H54 (cell line): Measurements from ENCODE around the gene HAO2.

Source experiments
- DNase-seq: peaks from one replicate; pipeline ENCODE4 v3.0.0; 2011; ENCODE audit warnings: low spot score, mixed read lengths; ENCODE audit not compliant: insufficient read length
- FAIRE-seq: peaks from 3 replicates; lab custom pipeline; 2011; peaks lifted over from hg19 to GRCh38; lab: Jason Lieb, UNC
- POLR2A ChIP-seq: IDR thresholded peaks from 2 replicates; pipeline ENCODE4 v1.6.1; 2011; ENCODE audit warnings: low read depth, mild to moderate bottlenecking, low read length

The HAO2 gene

DNA sequence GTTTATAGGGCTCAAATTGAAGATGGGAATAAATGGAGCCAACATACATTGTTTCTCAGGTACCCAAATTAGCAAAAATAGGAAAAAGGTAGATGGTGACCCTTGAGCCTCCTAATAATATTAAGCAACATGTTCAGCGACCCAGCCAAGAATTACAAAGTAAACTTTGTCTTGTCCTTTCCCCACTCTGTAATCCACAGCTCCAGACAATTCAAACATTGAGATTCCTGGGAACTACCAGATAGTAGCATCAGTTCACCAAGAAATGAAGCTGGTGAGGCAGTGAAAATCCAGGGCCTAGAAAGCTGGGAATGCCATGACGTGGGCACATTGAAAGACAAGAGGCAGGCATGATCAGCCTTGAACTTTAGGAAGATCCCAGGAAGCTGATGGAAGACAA, 11.7 kb downstream of the HAO2 start:
- DNase-seq (no peak), FAIRE-seq (no peak)
- no peak for TF ChIP-seq POLR2A

DNA sequence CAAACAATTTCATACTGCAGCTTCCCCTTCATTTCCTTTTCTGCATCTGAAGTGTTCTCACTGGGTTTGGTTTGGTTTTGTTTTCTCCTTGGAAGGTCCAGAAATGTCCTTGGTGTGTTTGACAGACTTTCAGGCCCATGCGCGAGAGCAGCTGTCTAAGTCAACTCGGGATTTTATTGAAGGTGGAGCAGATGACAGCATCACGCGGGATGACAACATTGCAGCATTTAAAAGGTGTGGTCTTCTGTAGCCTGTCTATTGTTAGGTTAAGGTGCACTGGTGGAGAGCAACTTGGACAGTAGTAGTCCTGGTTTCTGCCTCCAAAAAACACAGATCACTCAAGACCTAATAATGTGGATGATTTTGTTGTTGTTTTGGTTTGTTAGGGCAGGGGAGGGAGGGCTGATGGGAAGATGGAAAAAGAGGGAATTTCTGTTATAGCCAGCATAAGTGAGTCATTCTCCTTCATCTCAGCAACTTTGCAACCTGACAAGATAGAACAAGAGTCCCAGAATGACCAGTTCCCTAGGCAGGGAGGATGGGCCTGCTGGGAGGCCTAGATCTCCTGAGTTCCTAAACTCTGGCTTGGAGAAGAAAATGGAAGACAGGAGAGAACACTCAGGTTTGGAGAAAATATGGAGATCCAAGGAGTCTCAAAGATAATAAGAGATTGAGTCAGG, 12.5 kb downstream of the HAO2 start:
- FAIRE-seq: no peak
- TF ChIP-seq POLR2A: no peak
- no peak for DNase-seq

DNA sequence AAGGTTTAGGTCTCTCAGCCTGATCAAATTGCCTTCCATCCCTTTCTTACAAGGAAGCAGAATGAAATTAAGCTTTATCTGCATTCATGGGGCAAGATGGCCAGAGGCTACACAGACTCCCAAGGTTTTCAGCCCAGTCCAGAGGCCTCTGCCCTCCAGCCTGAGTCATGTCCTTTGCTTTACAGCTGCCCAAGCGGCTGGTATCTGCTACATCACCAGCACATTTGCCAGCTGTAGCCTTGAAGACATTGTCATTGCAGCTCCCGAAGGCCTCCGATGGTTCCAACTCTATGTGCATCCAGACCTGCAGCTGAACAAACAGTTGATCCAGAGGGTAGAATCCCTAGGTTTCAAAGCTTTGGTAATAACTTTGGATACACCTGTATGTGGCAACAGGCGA, 16.0 kb downstream of the HAO2 start:
- no peak for FAIRE-seq
- TF ChIP-seq POLR2A: no peak
- DNase-seq: no peak

DNA sequence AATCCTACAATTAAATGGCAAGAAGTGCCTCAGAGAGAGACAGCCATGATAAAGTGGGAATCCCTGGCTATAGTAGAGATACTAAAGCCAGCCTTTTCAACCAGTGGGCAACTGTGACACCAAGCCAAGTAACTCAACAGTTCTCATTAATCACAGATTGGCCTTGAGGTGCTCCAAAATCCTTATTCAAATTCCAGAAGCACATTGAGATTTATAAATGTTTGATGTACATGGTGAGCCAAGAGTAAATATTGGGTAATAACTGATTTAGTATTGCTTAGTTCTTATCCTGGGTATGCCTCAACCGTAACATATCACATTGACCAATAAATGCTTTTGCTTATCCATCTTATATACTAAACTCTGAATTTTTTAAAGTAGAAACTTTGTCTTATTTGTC, 17.1 kb downstream of the HAO2 start:
- no peak for TF ChIP-seq POLR2A
- FAIRE-seq (no peak), DNase-seq (no peak)

DNA sequence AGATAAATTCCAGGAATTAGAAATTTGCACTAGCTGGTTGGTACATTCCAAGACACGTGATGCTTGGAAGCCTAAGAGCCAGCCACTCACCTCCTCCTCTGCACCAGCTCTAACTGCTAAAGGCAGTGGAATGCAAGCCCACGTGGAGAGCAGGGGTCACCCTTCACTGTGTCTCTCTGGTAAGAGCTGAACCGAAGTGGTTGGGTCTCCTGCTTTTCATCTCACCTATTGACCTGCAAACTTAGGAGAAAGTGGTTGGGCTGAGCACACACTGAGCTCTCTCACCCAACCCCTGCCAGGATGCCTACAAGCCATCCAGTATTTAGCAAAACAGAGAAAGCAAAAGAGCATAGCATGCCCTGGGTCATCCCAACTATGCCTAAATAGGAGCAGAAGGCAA, 19.3 kb downstream of the HAO2 start:
- no peak for TF ChIP-seq POLR2A
- no peak for DNase-seq
- no peak for FAIRE-seq

DNA sequence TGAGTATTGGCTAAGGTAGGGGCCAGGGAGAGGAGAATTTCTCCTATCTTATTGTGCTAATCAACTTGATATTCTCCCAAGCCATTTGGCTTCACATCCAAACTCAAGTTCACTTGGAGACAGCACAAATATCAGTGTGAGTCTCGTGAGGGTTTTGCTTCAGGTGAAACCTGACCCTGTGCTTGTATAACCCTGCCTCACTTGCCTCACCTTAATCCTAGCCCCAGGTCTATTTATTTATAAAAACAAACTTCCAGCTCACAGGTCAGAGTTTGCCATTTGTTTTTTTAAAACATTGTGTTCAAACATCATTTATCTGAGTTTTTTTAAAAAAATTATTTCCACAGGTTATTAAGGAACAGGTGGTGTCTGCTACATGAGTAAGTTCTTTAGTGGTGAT, 19.9 kb downstream of the HAO2 start:
- no peak for TF ChIP-seq POLR2A
- FAIRE-seq: no peak
- DNase-seq: no peak

DNA sequence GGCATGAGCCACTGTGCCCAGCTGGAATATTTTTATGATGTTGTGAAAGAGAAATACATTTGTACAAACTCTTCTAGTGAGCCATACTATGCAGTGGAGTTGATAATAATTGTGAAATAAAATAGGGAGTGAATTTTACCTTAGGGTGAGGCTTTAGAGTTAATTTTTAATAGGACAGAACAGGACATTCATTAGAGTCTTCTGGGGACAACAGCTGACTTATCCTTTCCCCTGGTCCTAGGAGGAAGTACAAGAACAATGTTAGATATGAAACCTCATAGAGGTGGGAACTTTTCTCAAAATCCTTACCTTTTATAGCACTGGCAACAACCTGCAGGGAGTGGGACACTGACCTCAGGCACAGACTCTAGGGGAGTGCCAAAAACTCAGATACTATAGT, 21.9 kb downstream of the HAO2 start:
- FAIRE-seq (no peak), DNase-seq (no peak)
- no peak for TF ChIP-seq POLR2A

DNA sequence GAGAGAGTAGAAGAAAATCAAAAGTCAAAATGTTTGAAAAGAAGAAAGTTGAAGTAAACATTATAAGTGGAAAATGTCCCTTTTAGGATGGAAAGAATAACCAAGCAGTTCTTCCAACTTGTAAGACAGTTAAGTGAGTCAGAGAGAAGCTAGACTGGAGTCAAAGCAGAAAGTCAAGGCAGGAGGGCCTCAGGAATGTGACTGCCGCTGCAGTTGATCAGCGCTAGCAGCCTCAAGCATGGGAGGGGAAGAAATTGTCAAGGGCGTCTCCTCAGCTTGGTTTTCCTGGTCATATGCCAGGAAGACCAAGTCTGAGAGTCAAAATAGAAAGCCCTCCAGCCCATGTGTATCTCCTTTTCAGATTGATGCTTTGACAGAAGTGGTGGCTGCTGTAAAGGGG, 23.2 kb downstream of the HAO2 start:
- no peak for DNase-seq
- FAIRE-seq: no peak
- TF ChIP-seq POLR2A: no peak

DNA sequence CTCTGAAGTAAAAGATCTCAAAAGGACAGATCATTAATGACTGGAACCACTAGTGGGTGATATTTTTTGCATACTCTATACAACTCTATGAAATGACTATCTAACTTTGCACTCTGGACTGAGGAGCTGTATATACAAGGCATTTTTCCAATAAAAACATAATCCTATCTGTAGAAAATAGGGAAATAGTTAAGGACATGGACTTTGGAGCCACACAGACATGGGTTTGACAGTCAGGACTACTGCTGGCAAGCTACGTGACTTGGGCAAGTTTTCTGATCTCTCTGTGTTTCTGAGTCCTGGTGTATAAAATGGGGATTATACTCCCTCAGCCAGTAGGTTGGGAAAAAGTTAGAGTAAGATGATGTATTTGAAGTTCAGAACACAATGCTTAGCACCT, 25.5 kb downstream of the HAO2 start:
- no peak for FAIRE-seq
- no peak for DNase-seq

DNA sequence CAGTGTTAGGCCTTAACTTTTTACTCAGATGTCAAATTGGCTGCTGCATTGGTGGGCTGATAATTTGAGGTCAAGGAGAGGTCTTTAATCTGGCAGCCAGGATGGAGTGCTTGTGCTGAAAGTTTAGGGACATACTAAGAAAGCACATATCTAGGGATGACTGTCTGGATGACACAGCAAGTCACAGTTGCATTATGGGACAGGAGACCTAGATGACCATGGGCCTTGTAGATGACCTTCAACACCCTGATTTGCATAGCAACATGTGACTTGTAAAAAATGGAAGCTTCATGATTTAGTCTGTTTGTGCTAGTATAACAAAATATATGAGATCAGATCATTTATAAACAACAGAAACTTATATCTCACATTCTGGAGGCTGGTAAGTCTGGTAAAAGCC, 28.4 kb downstream of the HAO2 start:
- FAIRE-seq: no peak
- no peak for DNase-seq
- no peak for TF ChIP-seq POLR2A

More for the DNA sequence above, 25.5 kb downstream of the HAO2 start:
- TF ChIP-seq POLR2A: no peak

DNA sequence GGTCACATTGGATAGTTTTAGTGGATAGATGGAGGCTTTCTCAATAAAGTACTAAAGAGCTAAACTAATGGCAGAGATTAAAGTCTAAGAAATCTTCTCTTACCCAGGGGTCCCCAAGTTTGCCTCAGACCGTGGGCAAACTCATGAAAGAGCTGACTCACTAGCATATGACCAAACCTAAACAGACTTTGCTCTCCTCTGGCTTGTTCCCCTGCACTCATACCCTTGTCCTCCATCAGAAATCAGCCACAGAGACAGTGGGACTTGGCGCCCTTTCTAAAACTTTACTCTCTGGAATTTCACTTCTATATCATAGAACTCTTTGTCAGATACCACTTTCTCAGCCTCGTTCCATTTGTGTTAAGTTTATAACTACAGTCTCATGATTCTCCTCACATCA, 29.4 kb downstream of the HAO2 start:
- no peak for TF ChIP-seq POLR2A
- no peak for DNase-seq
- no peak for FAIRE-seq

DNA sequence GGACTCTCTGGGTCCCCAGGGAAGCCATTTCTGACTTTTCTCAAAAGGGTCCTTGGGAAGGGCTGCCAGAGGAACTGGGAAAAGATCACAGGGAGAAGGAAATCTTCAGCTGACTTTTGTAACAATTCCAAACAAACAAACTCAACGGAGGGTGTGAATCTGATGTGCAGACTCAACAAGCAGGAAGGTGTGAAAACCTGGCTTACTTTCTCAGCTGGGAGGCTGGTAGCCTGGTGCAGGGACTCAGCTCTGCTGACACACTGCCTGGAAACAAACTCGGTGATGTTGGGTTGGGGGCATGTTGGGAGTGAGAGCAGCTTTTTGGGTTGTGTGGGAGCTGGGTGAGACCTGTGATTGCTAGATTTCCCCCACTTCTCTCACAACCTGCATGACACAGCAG, 36.2 kb downstream of the HAO2 start:
- no peak for DNase-seq
- FAIRE-seq: no peak
- no peak for TF ChIP-seq POLR2A

DNA sequence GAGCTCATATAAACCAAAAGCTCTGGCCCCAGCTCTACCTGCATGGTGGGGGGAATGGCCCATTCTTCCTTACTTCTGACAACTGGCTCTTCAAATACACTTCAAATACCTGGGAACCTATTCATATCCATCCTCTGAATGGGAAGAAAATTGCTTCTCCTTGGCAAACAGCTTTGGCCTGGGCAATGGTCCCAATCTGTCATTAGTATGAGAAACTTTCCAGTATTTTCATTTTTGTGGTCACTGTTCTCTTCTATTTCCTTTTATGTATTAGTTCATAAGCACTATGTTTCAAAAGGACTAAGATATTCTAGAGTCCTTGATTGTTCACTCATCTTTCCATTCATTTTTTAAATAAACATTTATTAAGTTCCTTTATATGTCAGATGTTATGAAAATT, 41.1 kb downstream of the HAO2 start:
- TF ChIP-seq POLR2A: no peak
- DNase-seq: no peak
- no peak for FAIRE-seq

DNA sequence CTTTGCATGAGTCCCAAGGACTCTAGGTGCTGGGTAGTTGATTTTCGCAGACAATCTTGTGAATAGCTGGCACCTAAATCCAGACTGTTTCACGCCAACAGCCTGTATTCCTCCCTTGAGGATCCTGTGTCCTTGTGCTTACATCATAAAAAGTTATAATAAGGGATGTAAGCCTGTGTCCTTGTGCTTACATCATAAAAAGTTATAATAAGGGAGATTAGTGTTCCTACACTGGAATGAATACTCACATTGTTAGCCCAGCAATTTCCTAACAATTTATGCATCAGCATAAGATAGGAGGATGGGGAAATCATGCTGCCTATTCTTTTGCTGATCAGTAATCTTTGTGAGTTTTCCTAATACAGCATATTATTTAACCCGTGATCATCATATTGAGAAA, 42.4 kb downstream of the HAO2 start:
- FAIRE-seq (no peak), DNase-seq (no peak)

DNA sequence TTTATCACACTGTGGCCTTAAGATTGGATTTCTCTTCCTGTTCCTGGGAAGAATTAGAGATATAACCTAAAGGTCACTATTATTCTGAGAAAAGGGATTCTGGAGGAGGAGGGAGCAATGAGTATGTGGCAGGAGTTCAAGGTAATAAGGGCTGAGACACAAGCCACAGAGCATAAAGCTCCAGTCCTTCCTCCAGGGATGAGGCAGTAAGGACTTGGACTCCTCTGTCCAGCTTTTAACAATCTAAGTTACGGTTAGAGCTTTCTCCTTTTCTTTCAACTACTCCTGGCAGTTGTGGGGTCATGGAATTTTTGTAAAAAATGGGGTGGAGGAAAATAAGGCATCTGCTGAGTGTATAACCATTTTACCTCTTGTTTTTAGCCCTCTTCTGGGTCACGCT, 46.4 kb downstream of the HAO2 start, which contains the start of gene HSD3B2:
HSD3B2 (plus strand) TSS at position 201 of the 400 bp plus-strand sequence. CDS start 270 bp downstream, outside the sequence.
- DNase-seq (no peak), FAIRE-seq (no peak)
- TF ChIP-seq POLR2A: no peak

More for the DNA sequence above, 42.4 kb downstream of the HAO2 start:
- TF ChIP-seq POLR2A: no peak
